H1 (cell line): ENCODE measurements around the gene FGF18. TPM values are rescaled to one million over a fixed set of nuclear protein-coding genes. Genes with fewer than 3 reads are reported as not detected.

Experiments used
- CTCF ChIA-PET: fragments of 300-600 bp; sonication (Branson Sonifier 250); formaldehyde crosslinking; loops from one replicate; lab custom pipeline; 2021; ENCODE audit not compliant: partially characterized antibody; lab: Charles Lee
- POLR2A ChIA-PET: fragments of 300-600 bp; sonication (Branson Sonifier 250); formaldehyde crosslinking; loops from one replicate; lab custom pipeline; 2021; ENCODE audit warnings: inconsistent platforms; ENCODE audit not compliant: partially characterized antibody; lab: Charles Lee
- DNase-seq, 2 experiments: peaks; one replicate each; pipeline versions ENCODE4 v3.0.0 to v3.0.0-alpha.2; 2010 to 2022; ENCODE audit warnings: low spot score in 2 of 2, low read depth in 1 of 2, mixed read lengths in 1 of 2
- FAIRE-seq: peaks from 2 replicates; lab custom pipeline; 2011; peaks lifted over from hg19 to GRCh38; lab: Jason Lieb, UNC
- H2AFZ ChIP-seq: 2 replicates; pipeline ENCODE4 v1.8.1; 2012; ENCODE audit warnings: low read length, inconsistent platforms
- H2AK5ac ChIP-seq: 2 replicates; pipeline ENCODE4 v1.6.1; 2013; ENCODE audit warnings: low read depth, low read length
- H2BK120ac ChIP-seq: replicated peaks from 2 replicates; pipeline ENCODE3; 2013; ENCODE audit warnings: low read depth, low read length, inconsistent platforms
- H2BK12ac ChIP-seq: 2 replicates; pipeline ENCODE4 v1.6.1; 2013; ENCODE audit warnings: low read depth, low read length
- H2BK15ac ChIP-seq: 2 replicates; pipeline ENCODE4 v1.6.1; 2013; ENCODE audit warnings: low read length
- H2BK20ac ChIP-seq: 2 replicates; pipeline ENCODE4 v1.6.1; 2013; ENCODE audit warnings: low read length
- H2BK5ac ChIP-seq: 2 replicates; pipeline ENCODE4 v1.6.1; 2013; ENCODE audit warnings: low read depth, low read length
- H3K14ac ChIP-seq: 2 replicates; pipeline ENCODE4 v1.6.1; 2013; ENCODE audit warnings: inconsistent platforms; ENCODE audit not compliant: insufficient read length
- H3K18ac ChIP-seq: 2 replicates; pipeline ENCODE4 v1.6.1; 2013; ENCODE audit warnings: low read length; ENCODE audit errors: extremely low read depth
- H3K23ac ChIP-seq: 2 replicates; pipeline ENCODE4 v1.6.1; 2013; ENCODE audit warnings: inconsistent platforms; ENCODE audit not compliant: insufficient read length
- H3K23me2 ChIP-seq: 2 replicates; pipeline ENCODE4 v1.6.1; 2013; ENCODE audit warnings: low read depth, low read length
- H3K27ac ChIP-seq: 2 replicates; pipeline ENCODE4 v1.6.1; 2011; ENCODE audit warnings: low read depth, low read length, inconsistent platforms
- H3K27me3 ChIP-seq, 4 experiments: replicated peaks in 1 of 4; 1 replicate in 1 of 4; 2 replicates in 3 of 4; pipeline versions ENCODE4 v1.6.1 to v1.8.1; 2011 to 2013; ENCODE audit warnings: low read length in 3 of 4, mild to moderate bottlenecking in 3 of 4, inconsistent platforms in 2 of 4, mixed read lengths in 2 of 4, moderate library complexity in 1 of 4; ENCODE audit not compliant: control insufficient read depth in 3 of 4, insufficient read depth in 3 of 4; ENCODE audit errors: extremely low read depth in 1 of 4
- H3K36me3 ChIP-seq, 4 experiments: 2 replicates each; pipeline versions ENCODE4 v1.6.1 to v1.8.1; 2011 to 2013; ENCODE audit warnings: mild to moderate bottlenecking in 4 of 4, low read length in 3 of 4, moderate library complexity in 2 of 4, control low read depth in 1 of 4, inconsistent platforms in 1 of 4; ENCODE audit not compliant: insufficient read depth in 4 of 4, control insufficient read depth in 2 of 4
- H3K4ac ChIP-seq: replicated peaks from 2 replicates; pipeline ENCODE3; 2013; ENCODE audit warnings: low read length, low read depth, mixed read lengths, inconsistent platforms; ENCODE audit not compliant: insufficient read length
- H3K4me1 ChIP-seq, 4 experiments: replicated peaks in 1 of 4; 1 replicate in 1 of 4; 2 replicates in 3 of 4; pipeline versions ENCODE4 v1.6.1 to v1.8.1; 2011 to 2013; ENCODE audit warnings: low read length in 3 of 4, inconsistent platforms in 2 of 4, mixed read lengths in 1 of 4; ENCODE audit not compliant: insufficient read depth in 4 of 4, control insufficient read depth in 3 of 4
- H3K4me2 ChIP-seq, 2 experiments: 2 replicates each; pipeline versions ENCODE4 v1.6.1 to v1.8.1; 2011 to 2013; ENCODE audit warnings: low read depth in 2 of 2, low read length in 2 of 2, control low read depth in 1 of 2, inconsistent platforms in 1 of 2, mild to moderate bottlenecking in 1 of 2; ENCODE audit not compliant: insufficient read depth in 1 of 2
- H3K4me3 ChIP-seq, 4 experiments: fragments of 200-600, 300-600 bp in 1 of 4; sonication (generic), shearing (Covaris generic), sonication (Bioruptor Twin) in 1 of 4; 2 replicates each; pipeline versions ENCODE4 v1.5.1 to v1.8.1; 2011 to 2016; ENCODE audit warnings: low read length in 4 of 4, low read depth in 3 of 4, control low read depth in 2 of 4, inconsistent platforms in 2 of 4, mild to moderate bottlenecking in 2 of 4, mixed read lengths in 1 of 4, moderate library complexity in 1 of 4; ENCODE audit not compliant: insufficient read depth in 2 of 4; ENCODE audit errors: extremely low read depth in 1 of 4
- H3K56ac ChIP-seq: replicated peaks from 2 replicates; pipeline ENCODE3; 2013; ENCODE audit warnings: low read depth, mild to moderate bottlenecking, mixed read lengths, low read length, inconsistent platforms; ENCODE audit not compliant: insufficient read length
- H3K79me1 ChIP-seq: 2 replicates; pipeline ENCODE4 v1.6.1; 2013; ENCODE audit warnings: low read depth, low read length, control low read depth
- H3K79me2 ChIP-seq, 2 experiments: 2 replicates each; pipeline versions ENCODE4 v1.6.1 to v1.8.1; 2012 to 2013; ENCODE audit warnings: low read length in 2 of 2, mild to moderate bottlenecking in 2 of 2, inconsistent platforms in 1 of 2; ENCODE audit not compliant: insufficient read depth in 2 of 2, control insufficient read depth in 1 of 2
- H3K9ac ChIP-seq, 4 experiments: replicated peaks in 1 of 4; 1 replicate in 1 of 4; 2 replicates in 3 of 4; pipeline versions ENCODE4 v1.6.1 to v1.8.1; 2011 to 2013; ENCODE audit warnings: low read depth in 3 of 4, low read length in 3 of 4, control low read depth in 2 of 4, mild to moderate bottlenecking in 2 of 4, moderate library complexity in 2 of 4, inconsistent platforms in 1 of 4; ENCODE audit errors: extremely low read depth in 1 of 4
- H3K9me3 ChIP-seq, 2 experiments: 2 replicates each; pipeline versions ENCODE4 v1.6.1 to v1.8.1; 2012 to 2013; ENCODE audit warnings: mild to moderate bottlenecking in 2 of 2, moderate library complexity in 2 of 2, control low read depth in 1 of 2, inconsistent platforms in 1 of 2, low read depth in 1 of 2, low read length in 1 of 2, mixed read lengths in 1 of 2; ENCODE audit not compliant: insufficient read depth in 2 of 2
- H4K20me1 ChIP-seq, 2 experiments: replicated peaks in 1 of 2; 2 replicates each; pipeline versions ENCODE3 to v1.8.1; 2011 to 2013; ENCODE audit warnings: inconsistent platforms in 2 of 2, low read length in 2 of 2, mild to moderate bottlenecking in 1 of 2; ENCODE audit not compliant: insufficient read depth in 2 of 2, control insufficient read depth in 1 of 2
- H4K5ac ChIP-seq: 2 replicates; pipeline ENCODE4 v1.6.1; 2013; ENCODE audit warnings: low read length, low read depth, mixed read lengths, inconsistent platforms; ENCODE audit not compliant: insufficient read length
- H4K8ac ChIP-seq: 2 replicates; pipeline ENCODE4 v1.8.0; 2013; ENCODE audit warnings: mild to moderate bottlenecking, moderate library complexity, low read length, inconsistent platforms; ENCODE audit not compliant: insufficient read depth; ENCODE audit errors: extremely low read depth
- H4K91ac ChIP-seq: replicated peaks from 2 replicates; pipeline ENCODE3; 2013; ENCODE audit warnings: low read length, mixed read lengths, inconsistent platforms; ENCODE audit not compliant: insufficient read length
- CTBP2 ChIP-seq: IDR thresholded peaks from 2 replicates; pipeline ENCODE4 v1.7.0; 2011; ENCODE audit warnings: borderline replicate concordance, mild to moderate bottlenecking, moderate library complexity, mixed read lengths, low read length; ENCODE audit not compliant: insufficient read depth, insufficient read length
- GABPA ChIP-seq: IDR thresholded peaks from 2 replicates; pipeline ENCODE4 v1.6.1; 2011; ENCODE audit warnings: mild to moderate bottlenecking, low read length, moderate library complexity, borderline replicate concordance; ENCODE audit not compliant: insufficient read depth
- HDAC2 ChIP-seq, 2 experiments: fragments of 300-600 bp in 1 of 2; sonication (generic) in 1 of 2; IDR thresholded peaks; 2 replicates each; pipeline ENCODE4 v1.6.1; 2011 to 2012; ENCODE audit warnings: low read depth in 2 of 2, low read length in 2 of 2, mild to moderate bottlenecking in 2 of 2, moderate library complexity in 2 of 2, borderline replicate concordance in 1 of 2, inconsistent platforms in 1 of 2
- KDM5A ChIP-seq: fragments of 200-600 bp; IDR thresholded peaks from 2 replicates; pipeline ENCODE4 v1.7.1; 2012; ENCODE audit warnings: mild to moderate bottlenecking, low read length, inconsistent platforms, mixed read lengths
- PHF8 ChIP-seq: fragments of 200-600 bp; sonication (generic); conservative IDR thresholded peaks from 2 replicates; pipeline ENCODE4 v1.7.1; 2012; ENCODE audit warnings: low read depth, mild to moderate bottlenecking, inconsistent platforms, low read length, moderate library complexity
- SP2 ChIP-seq: IDR thresholded peaks from 2 replicates; pipeline ENCODE4 v1.6.1; 2012; ENCODE audit warnings: mild to moderate bottlenecking, low read length, inconsistent platforms
- WGBS, 2 experiments: shearing (Covaris generic) in 1 of 2; methylation state at CpG; one replicate each; pipeline versions ENCODE4 v1.1.6 to v1.1.7; 2013 to 2015; ENCODE audit warnings: low lambda C conversion rate in 2 of 2, mixed read lengths in 2 of 2, inconsistent platforms in 1 of 2, low coverage in 1 of 2, missing lambda C conversion rate in 1 of 2; ENCODE audit not compliant: insufficient replicate concordance in 2 of 2, insufficient coverage in 1 of 2, insufficient read length in 1 of 2; ENCODE audit errors: extremely low coverage in 1 of 2, missing lambda C conversion rate in 1 of 2; 5-methylcytosine and 5-hydroxymethylcytosine counted together
- polyA plus RNA-seq, 7 experiments: library from polyadenylated mRNA; depleted of rRNA in 3 of 7; stranded (reverse) in 5 of 7; unstranded in 2 of 7; fragments of >200 nt in 5 of 7; fragments of 200-250 nt in 2 of 7; gene quantifications; 1 replicate in 5 of 7; 2 replicates in 1 of 7; 4 replicates in 1 of 7; pipeline versions ENCODE4 v1.2.1 to v1.2.3, GENCODE V29; 2011 to 2013; ENCODE audit warnings: missing spikeins in 2 of 7, mixed read lengths in 2 of 7
- total RNA-seq: library from RNA; stranded (reverse); fragmentation: NEBNext Ultra II Directional; extraction: Animal tissue kit (Norgen Biotek cat#: 25700); gene quantifications from 2 replicates; pipeline ENCODE4 v1.2.1, GENCODE V29; 2021

Gene FGF18
- total and polyA plus RNA-seq, 2 of the 8 experiments (the other 6 are each of a cell fraction or from before 2014, with no cell fraction given): 0.54 to 1.3 TPM

GRCh38 chr5:171432076-171432475, 12.6 kb downstream of the FGF18 start:
- Histone ChIP-seq H3K4me1 (peaks cover 0 to 14% (median 9%) of the 10 kb centered on the region in 4 experiments; a peak in 4 of 7 replicates), H3K27me3 (no peaks in the 10 kb centered on the region), H3K23ac (no peak overlapping the region), H2BK5ac (no peak overlapping the region), H3K36me3 (no peaks in the 10 kb centered on the region), H2BK120ac (no peak overlapping the region), H3K23me2 (no peaks in the 10 kb centered on the region; the same call in 1 of the 2 replicates), H4K5ac (no peak overlapping the region), H3K56ac (no peak overlapping the region), H2AFZ (no peak overlapping the region), H2BK12ac (no peak overlapping the region), H3K4ac (no peak overlapping the region), H3K14ac (no peak overlapping the region), H3K4me2 (no peak overlapping the region), H4K91ac (no peak overlapping the region), H3K9ac (no peak overlapping the region), H2BK20ac (no peak overlapping the region), H3K79me2 (no peaks in the 10 kb centered on the region), H3K27ac (no peak overlapping the region), H3K79me1 (no peaks in the 10 kb centered on the region), H4K20me1 (no peaks in the 10 kb centered on the region), H3K4me3 (no peak overlapping the region), H3K18ac (no peak overlapping the region), H4K8ac (no peak overlapping the region), H2AK5ac (no peak overlapping the region), H2BK15ac (no peak overlapping the region), H3K9me3 (no peaks in the 10 kb centered on the region)
- WGBS, 2 experiments: 79% methylated on average over 8 of the region's 8 CpGs; no CpG with 5 or more reads in 1 of the 2 experiments
- no peak for FAIRE-seq
- POLR2A ChIA-PET: interaction anchor here (1.9 kb wide), 1 partner anchor 16 kb away, joined by 4 read pairs; no protein-coding TSS in a partner anchor
- no peak for DNase-seq
- CTCF ChIA-PET: interaction anchor here (0.6 to 6.3 kb wide), 4 partner anchors 11 to 36 kb away, joined by 3 to 56 read pairs (median 5); partner anchors contain the start of gene FGF18
- TF ChIP-seq SP2 (no peak), GABPA (no peak), PHF8 (no peak), KDM5A (no peak), HDAC2 (IDR thresholded peaks at IDR 0.05; ENCODE audit: borderline replicate concordance in 1 of 2, low read depth in 2 of 2, low read length in 2 of 2) (no peak), CTBP2 (no peak)
